ENCODE data around the gene GLRX.

The GLRX gene

DNA sequence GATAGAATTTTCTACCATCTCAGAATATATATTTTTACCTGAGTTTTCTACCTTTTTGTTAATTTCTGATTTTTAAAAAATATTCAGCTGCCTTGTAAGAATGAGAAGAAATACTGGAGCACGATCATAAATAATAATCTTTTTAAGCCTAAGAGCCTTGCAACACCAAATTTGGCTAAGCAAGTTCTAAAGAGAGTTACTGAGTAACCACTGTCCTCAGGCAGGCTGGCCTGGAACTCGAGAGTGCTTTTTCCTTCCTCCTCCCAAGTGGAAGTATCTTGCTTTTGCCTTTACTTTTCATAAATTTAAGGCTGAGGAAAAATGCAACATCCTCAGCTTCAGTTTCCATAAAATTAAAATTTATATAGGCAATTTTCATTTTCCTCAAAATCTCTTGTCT is 21.0 kb downstream of the GLRX start:
- H3K4me3 ChIP-seq (ENCODE audit: low read depth, low read length), result no peak overlapping the region
- no peak for TF ChIP-seq CTCF (IDR thresholded peaks at IDR 0.05; ENCODE audit: low read depth, low read length)
- in situ Hi-C loops (cut with HindIII; ENCODE audit: low sequenced_read_pairs), result no loop called here
- no peak for DNase-seq (ENCODE audit: low read depth, low spot score)

DNA sequence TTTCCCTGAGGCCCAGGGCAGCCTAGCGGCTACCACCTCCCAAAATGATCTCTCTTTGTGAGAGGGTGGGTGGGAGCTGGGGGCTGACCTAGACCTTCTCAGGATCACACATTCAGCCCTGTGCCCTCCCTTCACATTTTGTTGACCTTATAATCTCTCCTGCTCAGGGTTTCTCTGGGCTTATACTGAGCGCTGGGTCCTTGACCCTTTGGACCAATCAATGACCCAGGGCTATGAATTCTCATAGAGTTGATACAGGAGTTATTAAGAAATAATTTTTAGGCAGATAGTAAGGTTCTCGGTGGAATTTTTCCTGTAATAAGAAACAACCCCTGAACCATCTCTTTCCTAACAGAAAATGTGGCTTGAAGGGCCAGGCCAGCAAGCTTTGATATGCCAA is 22.0 kb downstream of the GLRX start:
- in situ Hi-C loops (cut with HindIII; ENCODE audit: low sequenced_read_pairs), result no loop called here
- no peak overlapping the region for H3K4me3 ChIP-seq (ENCODE audit: low read depth, low read length)
- TF ChIP-seq CTCF (IDR thresholded peaks at IDR 0.05; ENCODE audit: low read depth, low read length), result no peak
- DNase-seq (ENCODE audit: low read depth, low spot score), result no peak

DNA sequence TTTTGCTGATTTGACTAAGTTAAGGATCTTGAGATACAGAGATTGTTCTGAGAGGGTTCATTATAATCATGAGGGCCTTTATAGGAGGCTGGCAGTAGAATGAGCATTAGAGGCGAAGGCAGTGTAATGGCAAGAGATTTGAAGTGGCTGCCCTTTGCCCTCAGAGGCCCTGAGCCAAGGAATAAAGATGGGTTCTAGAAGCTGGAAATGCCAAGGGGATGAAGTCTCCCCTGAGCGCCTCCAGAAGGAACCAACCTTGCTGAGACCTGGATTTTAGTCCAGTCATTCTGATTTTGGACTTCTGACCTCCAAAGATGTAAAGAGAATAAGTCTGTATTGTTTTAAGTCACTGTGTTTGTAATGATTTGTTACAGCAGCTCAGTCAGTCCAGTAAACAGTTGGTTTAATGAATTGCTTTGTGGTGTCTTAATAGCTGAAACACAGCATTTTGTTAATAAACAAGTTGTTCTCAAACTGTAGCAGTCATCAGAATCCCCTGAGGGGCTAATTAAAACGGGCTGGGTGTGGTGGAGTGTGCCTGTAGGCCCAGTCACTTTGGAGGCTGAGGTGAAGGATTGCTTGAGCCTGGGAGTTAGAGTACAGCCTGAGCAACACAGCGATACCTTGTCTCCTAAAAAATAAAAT is 23.2 kb downstream of the GLRX start:
- no peak overlapping the region for H3K4me3 ChIP-seq (ENCODE audit: low read depth, low read length)
- in situ Hi-C loops (cut with HindIII; ENCODE audit: low sequenced_read_pairs), result no loop called here
- no peak for TF ChIP-seq CTCF (IDR thresholded peaks at IDR 0.05; ENCODE audit: low read depth, low read length)
- DNase-seq (ENCODE audit: low read depth, low spot score), result no peak

GRCh38 chr5:95798545-95798944 is 24.0 kb downstream of the GLRX start:
- TF ChIP-seq CTCF (IDR thresholded peaks at IDR 0.05; ENCODE audit: low read depth, low read length), result no peak
- in situ Hi-C loops (cut with HindIII; ENCODE audit: low sequenced_read_pairs), result no loop called here
- DNase-seq (ENCODE audit: low read depth, low spot score), result no peak
- no peak overlapping the region for H3K4me3 ChIP-seq (ENCODE audit: low read depth, low read length)

- in situ Hi-C loops (cut with HindIII; ENCODE audit: low sequenced_read_pairs), result no loop called here
- no peak overlapping the region for H3K4me3 ChIP-seq (ENCODE audit: low read depth, low read length)
- TF ChIP-seq CTCF (IDR thresholded peaks at IDR 0.05; ENCODE audit: low read depth, low read length), result no peak
- no peak for DNase-seq (ENCODE audit: low read depth, low spot score)
Measured at GRCh38 chr5:95798048-95798447, 24.5 kb downstream of the GLRX start.

GRCh38 chr5:95797301-95797700 is 25.2 kb downstream of the GLRX start:
- TF ChIP-seq CTCF (IDR thresholded peaks at IDR 0.05; ENCODE audit: low read depth, low read length), result no peak
- DNase-seq (ENCODE audit: low read depth, low spot score), result no peak
- in situ Hi-C loops (cut with HindIII; ENCODE audit: low sequenced_read_pairs), result no loop called here
- H3K4me3 ChIP-seq (ENCODE audit: low read depth, low read length), result no peak overlapping the region

All from astrocyte of the spinal cord (primary cell).